Heart left ventricle (tissue), 16 donors: ENCODE results near the gene ORC6. TPM values are rescaled to one million over a fixed set of nuclear protein-coding genes. Genes with fewer than 3 reads are reported as not detected.

Source experiments
- ATAC-seq, 4 donors: fragments of 200-7000 bp; cut with Tn5 transposase; one replicate each; pipeline ENCODE4 v1.9.1; 2020 to 2022; ENCODE audit warnings: moderate library complexity in 4 of 4, mild to moderate bottlenecking in 3 of 4, moderate number of reproducible peaks in 1 of 4
- DNase-seq, 5 donors: peaks; one replicate each; pipeline ENCODE4 v3.0.0-alpha.2; 2020
- H3K27ac ChIP-seq, 12 donors: fragments of 200-600 bp; sonication (generic) in 4 of 12; one replicate each; pipeline versions ENCODE4 v1.5.0 to v1.8.0; 2016 to 2022; ENCODE audit warnings: mild to moderate bottlenecking in 2 of 12
- H3K27me3 ChIP-seq, 9 donors: fragments of 200-600 bp; sonication (generic) in 2 of 9; one replicate each; pipeline versions ENCODE4 v1.5.1 to v1.8.0; 2016 to 2022; ENCODE audit warnings: mild to moderate bottlenecking in 3 of 9
- H3K36me3 ChIP-seq, 9 donors: fragments of 200-600 bp; sonication (generic) in 2 of 9; one replicate each; pipeline versions ENCODE4 v1.5.0 to v1.8.0; 2018 to 2022; ENCODE audit warnings: mild to moderate bottlenecking in 2 of 9
- H3K4me1 ChIP-seq, 12 donors: fragments of 200-600 bp; sonication (generic) in 4 of 12; one replicate each; pipeline versions ENCODE4 v1.5.0 to v1.8.0; 2016 to 2022; ENCODE audit warnings: mild to moderate bottlenecking in 3 of 12
- H3K4me3 ChIP-seq, 12 donors: fragments of 200-600 bp; sonication (generic) in 4 of 12; one replicate each; pipeline versions ENCODE4 v1.5.0 to v1.8.0; 2017 to 2022; ENCODE audit warnings: mild to moderate bottlenecking in 9 of 12, moderate library complexity in 4 of 12
- H3K9me3 ChIP-seq, 12 donors: fragments of 200-600 bp; sonication (generic) in 4 of 12; one replicate each; pipeline versions ENCODE4 v1.5.0 to v1.8.0; 2016 to 2022; ENCODE audit warnings: mild to moderate bottlenecking in 1 of 12
- CTCF ChIP-seq, 12 donors: fragments of 200-600 bp; sonication (generic) in 4 of 12; IDR thresholded peaks; one replicate each; pipeline versions ENCODE4 v1.5.0 to v1.8.0; 2018 to 2022; ENCODE audit warnings: antibody characterized with exemption in 12 of 12, mild to moderate bottlenecking in 5 of 12
- POLR2A ChIP-seq, 2 donors: fragments of 450-650 bp; IDR thresholded peaks; one replicate each; pipeline ENCODE4 v1.6.1; 2017; ENCODE audit warnings: antibody characterized with exemption in 2 of 2, mild to moderate bottlenecking in 2 of 2, moderate library complexity in 2 of 2
- WGBS, 4 donors: extraction: QIAGEN DNeasy Blood & Tissue Kit in 2 of 4; methylation state at CpG; one replicate each; pipeline versions ENCODE4 v1.1.5 to v1.1.7; 2013 to 2018; 5-methylcytosine and 5-hydroxymethylcytosine counted together
- intact Hi-C, 10 donors: fragments of 100-400 bp; cut with DNase I; formaldehyde crosslinking; loops; one replicate each; pipeline versions ENCODE4 v1.11.1 to v1.14.2; 2022
- polyA plus RNA-seq, 2 donors: library from polyadenylated mRNA; stranded (reverse); fragments of 200-250 nt; gene quantifications; one replicate each; pipeline ENCODE4 v1.2.3, GENCODE V29; 2013
- total RNA-seq, 9 donors: library from RNA; depleted of rRNA in 2 of 9; stranded (reverse); fragments of >200 nt in 2 of 9; fragmentation: NEBNext Ultra II Directional in 3 of 9; extraction: Animal tissue kit (Norgen Biotek cat#: 25700) in 3 of 9; gene quantifications; one replicate each; pipeline versions ENCODE4 v1.1.0 to v1.2.4, GENCODE V29; 2016 to 2023
- donor health status: ischemic (EF 13 %, LVEDD 7.1; RV severe dilation, severe dysfunction).
- donor health status: healthy with polysubstance abuse.
- donor health status: DM: no; HTN: yes; CAD: no.
- donor health status: DM: no; HTN: no; CAD: no.
- donor health status: ischemic (EF 25% LVEDD 6.9; RV normal size, moderate dysfunction).
- donor health status: ischemic (EF 25% LVEDD 5.7; RV mildly dilated, moderate dysfunction).
- donor health status: healthy.
- donor health status: DM: yes; HTN: yes; CAD: no.
- donor health status: ischemic (EF 35%, LVEDD 5.7; RV mildly dilated, moderate dysfunction).
- donor health status: nonischemic (EF 11% LVEDD 7.7; RV severe dilation, severe dysfunction).
- donor health status: DM: yes; HTN: yes; CAD: no.
- donor health status: PGD.
- donor health status: ischemic (EF 29% LVEDD 5.4; RV normal size, mild dysfunction).
- donor health status: nonischemic (EF 23%, LVEDD 6.1; RV moderate dilation, normal function).

Gene ORC6
- total and polyA plus RNA-seq, 11 donors, result 1.3 to 4.3 (median 2.5) TPM

- Histone ChIP-seq H3K9me3 (no peaks in the 10 kb centered on the region), H3K36me3 (peaks cover 0 to 7% (median 3%) of the 10 kb centered on the region in 9 donors), H3K27me3 (no peaks in the 10 kb centered on the region), H3K27ac (peak overlapping the region in 1 of 12 donors; percentile 92), H3K4me1 (peaks cover 0 to 68% (median 31%) of the 10 kb centered on the region in 12 donors), H3K4me3 (peak overlapping the region in 9 of 12 donors; percentile 73 to 97 (median 89))
- no peak for ATAC-seq
- 64 to 72% (median 67%) methylated on average over 9 of the region's 9 CpGs for WGBS, 4 donors
- intact Hi-C loops, result loop anchor here in 7 of 10 donors (2.0 to 10.0 kb wide), 7 partner anchors 100 to 285 kb away; partner anchors contain the start of genes C16orf87 (in 1 of the 7) and DNAJA2 (in 1 of the 7)
- TF ChIP-seq POLR2A (IDR thresholded peaks at IDR 0.05), result no peak
- no peak for TF ChIP-seq CTCF (IDR thresholded peaks at IDR 0.05)
- DNase-seq, result no peak
Observed at GRCh38 chr16:46687486-46687885, 2.0 kb upstream of the ORC6 start.

- DNase-seq (peak in 3 of 5 donors; percentile 32 to 52 (median 34)), ATAC-seq (no peak)
- H3K4me1 ChIP-seq, result peaks cover 0 to 65% (median 31%) of the 10 kb centered on the region in 12 donors
- 3 to 8% (median 6%) methylated on average over 14 of the region's 14 CpGs for WGBS, 4 donors
- peak overlapping the region; percentile 70 to 98 (median 92) for H3K27ac ChIP-seq
- intact Hi-C loops, result loop anchor here in 6 of 10 donors (5.0 to 10.0 kb wide), 5 partner anchors 99 to 207 kb away; partner anchors contain the start of gene C16orf87 (in 1 of the 6)
- peaks cover 0 to under 1% (median 0%) of the 10 kb centered on the region in 9 donors for H3K36me3 ChIP-seq
- no peaks in the 10 kb centered on the region for H3K27me3 ChIP-seq
- no peak for TF ChIP-seq POLR2A (IDR thresholded peaks at IDR 0.05)
- TF ChIP-seq CTCF (IDR thresholded peaks at IDR 0.05), result peak in 1 of 12 donors; percentile 14
- peak overlapping the region; percentile 52 to 97 (median 87) for H3K4me3 ChIP-seq
- no peaks in the 10 kb centered on the region for H3K9me3 ChIP-seq
Observed at GRCh38 chr16:46688101-46688653, 1.3 kb upstream of the ORC6 start.

GRCh38 chr16:46688654-46689364, 650 bp upstream of the ORC6 start, which contains the start of gene VPS35:
VPS35 (minus strand) TSS chr16:46689178; CDS start chr16:46689133, 45 bp downstream.
- no peaks in the 10 kb centered on the region for H3K36me3 ChIP-seq
- H3K9me3 ChIP-seq, result no peaks in the 10 kb centered on the region
- H3K27me3 ChIP-seq, result no peaks in the 10 kb centered on the region
- TF ChIP-seq POLR2A (IDR thresholded peaks at IDR 0.05), result peak in 1 of 2 donors; percentile 83
- TF ChIP-seq CTCF (IDR thresholded peaks at IDR 0.05), result peak in 3 of 12 donors; percentile 8 to 31 (median 9)
- WGBS, 4 donors, result 0 to 1% (median 0%) methylated on average over 16 to 54 of the region's 54 CpGs
- peaks cover 0 to 62% (median 30%) of the 10 kb centered on the region in 12 donors for H3K4me1 ChIP-seq
- DNase-seq, result peak; percentile 99 to 100 (median 100)
- peak; percentile 96 to 98 (median 98) for ATAC-seq
- peak within 1 kb of the TSS; percentile 70 to 98 (median 92) for H3K27ac ChIP-seq
- H3K4me3 ChIP-seq, result peak within 1 kb of the TSS; percentile 52 to 97 (median 87)
- intact Hi-C loops, result loop anchor here in 6 of 10 donors (5.0 to 10.0 kb wide), 5 partner anchors 98 to 206 kb away; partner anchors contain the start of gene C16orf87 (in 1 of the 6)
